Left cardiac atrium (tissue), 2 donors: Measurements from ENCODE around the gene PTPRE. TPM values are rescaled to one million over a fixed set of nuclear protein-coding genes. Genes with fewer than 3 reads are reported as not detected.

ENCODE experiments used
- total RNA-seq, 2 donors: library from RNA; stranded (reverse); fragmentation: NEBNext Ultra II Directional; extraction: Animal tissue kit (Norgen Biotek cat#: 25700); gene quantifications; one replicate each; pipeline ENCODE4 v1.2.1, GENCODE V29; 2021
- donor health status: DM: no; HTN: yes; CAD: no; lungs with severe emphysema.
- donor health status: DM: yes; HTN: yes; CAD: no.

The PTPRE gene
- total RNA-seq, 2 donors from 2014 or later = 14.2 to 24.3 TPM

Other genes with a start within 250 kb of the PTPRE start
- gene FOXI2, start 169.9 kb upstream of the PTPRE start, total RNA-seq = under 1 TPM in 1 of 2 donors, not detected in 1; 0.29 TPM
- not detected for gene CLRN3, start 14.2 kb upstream of the PTPRE start, total RNA-seq
- 1 to 10 TPM in 1 of 2 donors, under 1 TPM in 1; 0.50 to 2.7 TPM for gene MKI67, start 219.3 kb downstream of the PTPRE start, total RNA-seq